Immature natural killer cell (primary cell): Measurements from ENCODE around the gene GDPD5. TPM values are rescaled to one million over a fixed set of nuclear protein-coding genes. Genes with fewer than 3 reads are reported as not detected.
"Not testable (repeated sequence)": the region's sequence is repeated elsewhere in the genome, so short reads cannot be mapped to it uniquely, and the experiment has no call there.

ENCODE experiments used
- DNase-seq, 3 donors: peaks; one replicate each; pipeline ENCODE4 v3.0.0; 2022; ENCODE audit warnings: mixed read lengths in 1 of 3
- H3K27ac Mint-ChIP-seq, 6 donors: one replicate each; pipeline ENCODE4 v1.8.0; 2020; ENCODE audit warnings: mixed read lengths in 6 of 6, mild to moderate bottlenecking in 5 of 6, inconsistent platforms in 4 of 6, moderate library complexity in 3 of 6
- H3K27me3 Mint-ChIP-seq, 3 donors: one replicate each; pipeline ENCODE4 v1.8.0; 2020 to 2021; ENCODE audit warnings: low read depth in 3 of 3, mild to moderate bottlenecking in 3 of 3, mixed read lengths in 3 of 3, moderate library complexity in 3 of 3, inconsistent platforms in 1 of 3
- H3K36me3 Mint-ChIP-seq, 3 donors: one replicate each; pipeline ENCODE4 v1.8.0; 2020; ENCODE audit warnings: mixed read lengths in 3 of 3, inconsistent platforms in 2 of 3, mild to moderate bottlenecking in 2 of 3
- H3K4me1 Mint-ChIP-seq, 2 donors: one replicate each; pipeline ENCODE4 v1.8.0; 2020; ENCODE audit warnings: inconsistent platforms in 2 of 2, mild to moderate bottlenecking in 2 of 2, mixed read lengths in 2 of 2, moderate library complexity in 1 of 2
- H3K4me3 Mint-ChIP-seq, 5 donors: one replicate each; pipeline ENCODE4 v1.8.0; 2020; ENCODE audit warnings: mild to moderate bottlenecking in 5 of 5, mixed read lengths in 5 of 5, inconsistent platforms in 3 of 5, moderate library complexity in 3 of 5
- H3K9me3 Mint-ChIP-seq, 6 donors: one replicate each; pipeline ENCODE4 v1.8.0; 2020; ENCODE audit warnings: mild to moderate bottlenecking in 6 of 6, mixed read lengths in 6 of 6, inconsistent platforms in 4 of 6, moderate library complexity in 3 of 6
- polyA plus RNA-seq, 3 donors: library from polyadenylated mRNA; unstranded; fragments of 300-500 nt; fragmentation: Illumina TruSeq; gene quantifications; one replicate each; pipeline ENCODE4 v1.2.3, GENCODE V29; 2021

GDPD5 gene
- polyA plus RNA-seq, 3 donors from 2014 or later, result 1.8 to 9.2 (median 4.1) TPM

- peak overlapping the region; percentile 76 to 83 (median 80) for H3K4me3 Mint-ChIP-seq
- H3K4me1 Mint-ChIP-seq, result peaks cover 22 to 30% of the 10 kb centered on the region in 2 donors
- peaks cover 14 to 23% (median 22%) of the 10 kb centered on the region in 3 donors for H3K27me3 Mint-ChIP-seq
- peaks cover 0 to 2% (median 0%) of the 10 kb centered on the region in 6 donors for H3K9me3 Mint-ChIP-seq
- H3K36me3 Mint-ChIP-seq, result no peaks in the 10 kb centered on the region
- DNase-seq, result no peak
- H3K27ac Mint-ChIP-seq, result peak overlapping the region; percentile 28 to 76 (median 62)
Measured at GRCh38 chr11:75428989-75429640, 96.6 kb downstream of the GDPD5 start.

DNA sequence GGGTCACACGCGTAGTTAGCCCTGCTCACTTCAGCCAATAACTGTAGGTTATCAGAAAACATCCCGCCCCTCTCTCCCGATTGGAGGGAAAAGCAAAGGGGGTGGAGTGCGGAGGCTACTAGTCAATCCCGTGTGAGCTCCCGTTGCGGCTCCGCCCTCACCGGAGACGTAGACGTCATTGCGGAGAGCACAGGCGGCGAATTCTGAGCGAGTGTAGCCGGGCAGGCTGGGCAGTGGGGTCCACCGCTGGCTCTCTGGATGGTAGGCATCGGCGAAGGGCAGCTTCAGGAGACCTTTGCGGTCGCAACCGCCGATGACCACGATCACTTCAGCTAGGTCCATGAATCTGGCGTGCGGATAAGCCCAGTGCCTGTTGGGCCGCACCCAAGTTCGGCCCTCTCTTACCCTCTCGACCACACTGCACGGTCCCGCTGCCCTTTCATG, 97.4 kb downstream of the GDPD5 start:
- H3K4me1 Mint-ChIP-seq, result peaks cover 22 to 30% of the 10 kb centered on the region in 2 donors
- peak overlapping the region; percentile 76 to 83 (median 80) for H3K4me3 Mint-ChIP-seq
- DNase-seq, result peak; percentile 48 to 71 (median 63)
- H3K9me3 Mint-ChIP-seq, result peaks cover 0 to 2% (median 0%) of the 10 kb centered on the region in 6 donors
- peaks cover 14 to 21% (median 18%) of the 10 kb centered on the region in 3 donors for H3K27me3 Mint-ChIP-seq
- peak overlapping the region in 2 of 6 donors; percentile 29 to 49 for H3K27ac Mint-ChIP-seq
- no peaks in the 10 kb centered on the region for H3K36me3 Mint-ChIP-seq

GRCh38 chr11:75427181-75427580, 98.6 kb downstream of the GDPD5 start:
- Mint-ChIP-seq H3K27ac (peak overlapping the region in 3 of 6 donors; percentile 5 to 67 (median 29)), H3K27me3 (peaks cover 14 to 18% (median 18%) of the 10 kb centered on the region in 3 donors)

DNA sequence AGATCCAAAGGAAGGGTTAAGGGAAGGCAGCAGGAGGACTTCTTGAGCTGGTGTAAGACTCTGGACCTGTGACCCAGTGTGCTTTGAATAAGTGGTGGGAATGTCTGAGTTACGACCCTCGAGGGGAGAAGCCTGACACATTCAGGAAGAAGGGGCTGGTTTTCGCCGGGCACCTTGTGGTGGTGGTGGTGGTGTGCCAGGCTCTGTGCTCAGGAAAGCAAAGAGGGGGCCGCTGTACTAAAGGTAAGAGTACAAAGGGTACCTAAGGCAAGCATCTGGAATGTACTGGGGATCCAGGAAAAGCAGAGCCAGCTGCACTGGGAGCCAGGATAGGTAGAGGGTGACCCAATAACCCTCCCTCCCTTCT, 99.0 kb downstream of the GDPD5 start:
- Mint-ChIP-seq H3K27ac (no peak overlapping the region), H3K9me3 (peaks cover 0 to 2% (median 0%) of the 10 kb centered on the region in 6 donors), H3K36me3 (peaks cover 0 to 6% (median 4%) of the 10 kb centered on the region in 3 donors), H3K4me3 (no peak overlapping the region), H3K4me1 (peaks cover 22 to 30% of the 10 kb centered on the region in 2 donors), H3K27me3 (peaks cover 12 to 18% (median 16%) of the 10 kb centered on the region in 3 donors)
- DNase-seq, result no peak

More at GRCh38 chr11:75427181-75427580, 98.6 kb downstream of the GDPD5 start:
- no peak for DNase-seq
- Mint-ChIP-seq H3K4me1 (peaks cover 22 to 30% of the 10 kb centered on the region in 2 donors), H3K9me3 (peaks cover 0 to 2% (median 0%) of the 10 kb centered on the region in 6 donors), H3K36me3 (peaks cover 0 to 2% (median under 1%) of the 10 kb centered on the region in 3 donors), H3K4me3 (no peak overlapping the region)

DNA sequence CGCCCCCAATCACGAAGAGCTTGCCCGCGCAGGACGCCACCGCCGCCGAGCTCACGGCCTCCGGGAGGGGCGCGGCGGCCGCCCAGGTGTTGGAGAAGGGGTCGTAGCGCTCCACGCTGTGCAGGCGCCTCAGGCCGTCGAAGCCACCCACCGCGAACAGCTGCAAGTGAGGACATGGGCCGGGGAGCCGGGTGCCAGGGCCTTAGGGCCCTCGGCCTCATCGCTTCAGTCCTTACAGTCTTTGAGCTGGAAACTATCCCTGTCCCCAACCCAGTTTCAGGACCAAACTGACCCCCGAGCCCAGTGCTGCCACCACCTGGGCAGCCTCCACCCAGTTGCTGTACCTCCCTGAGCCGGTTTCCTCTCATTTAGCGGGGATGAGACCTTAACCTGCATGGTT, 100.3 kb downstream of the GDPD5 start:
- Mint-ChIP-seq H3K27ac (no peak overlapping the region), H3K4me3 (no peak overlapping the region), H3K36me3 (peaks cover 0 to 6% (median 4%) of the 10 kb centered on the region in 3 donors), H3K27me3 (peaks cover 5 to 12% (median 12%) of the 10 kb centered on the region in 3 donors), H3K4me1 (peaks cover 12 to 21% of the 10 kb centered on the region in 2 donors), H3K9me3 (peaks cover 0 to 2% (median 0%) of the 10 kb centered on the region in 6 donors)
- DNase-seq, result no peak

GRCh38 chr11:75424396-75424795, 101.3 kb downstream of the GDPD5 start:
- Mint-ChIP-seq H3K27ac (no peak overlapping the region), H3K4me3 (no peak overlapping the region), H3K27me3 (peaks cover 4 to 12% (median 11%) of the 10 kb centered on the region in 3 donors), H3K4me1 (peaks cover 11 to 18% of the 10 kb centered on the region in 2 donors), H3K36me3 (peaks cover 0 to 6% (median 4%) of the 10 kb centered on the region in 3 donors), H3K9me3 (peaks cover 0 to 2% (median 0%) of the 10 kb centered on the region in 6 donors)
- DNase-seq, result no peak

DNA sequence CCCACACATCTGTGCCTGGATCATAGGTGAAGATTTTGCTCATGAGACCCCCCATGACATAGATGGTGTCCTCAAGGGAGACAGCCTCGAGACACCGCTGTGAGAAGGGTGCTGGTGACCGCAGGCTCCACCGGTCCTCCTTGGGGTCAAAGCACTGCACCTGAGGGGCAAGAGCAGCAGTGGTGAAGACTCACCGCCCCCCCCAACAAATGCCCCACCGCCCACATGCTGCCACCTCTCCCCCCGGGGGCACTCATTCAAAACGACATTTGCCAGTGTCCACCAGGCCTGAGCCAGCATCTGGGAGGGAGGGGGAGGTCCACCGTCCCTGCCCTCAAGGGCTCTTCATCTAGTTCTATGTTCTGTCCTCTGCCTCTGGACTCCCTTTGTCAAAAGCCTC, 102.0 kb downstream of the GDPD5 start:
- no peak for DNase-seq
- Mint-ChIP-seq H3K27ac (no peak overlapping the region), H3K36me3 (peaks cover 0 to 6% (median 4%) of the 10 kb centered on the region in 3 donors), H3K9me3 (no peaks in the 10 kb centered on the region), H3K4me1 (peaks cover 5 to 11% of the 10 kb centered on the region in 2 donors), H3K27me3 (peaks cover 3 to 7% (median 4%) of the 10 kb centered on the region in 3 donors), H3K4me3 (no peak overlapping the region)

DNA sequence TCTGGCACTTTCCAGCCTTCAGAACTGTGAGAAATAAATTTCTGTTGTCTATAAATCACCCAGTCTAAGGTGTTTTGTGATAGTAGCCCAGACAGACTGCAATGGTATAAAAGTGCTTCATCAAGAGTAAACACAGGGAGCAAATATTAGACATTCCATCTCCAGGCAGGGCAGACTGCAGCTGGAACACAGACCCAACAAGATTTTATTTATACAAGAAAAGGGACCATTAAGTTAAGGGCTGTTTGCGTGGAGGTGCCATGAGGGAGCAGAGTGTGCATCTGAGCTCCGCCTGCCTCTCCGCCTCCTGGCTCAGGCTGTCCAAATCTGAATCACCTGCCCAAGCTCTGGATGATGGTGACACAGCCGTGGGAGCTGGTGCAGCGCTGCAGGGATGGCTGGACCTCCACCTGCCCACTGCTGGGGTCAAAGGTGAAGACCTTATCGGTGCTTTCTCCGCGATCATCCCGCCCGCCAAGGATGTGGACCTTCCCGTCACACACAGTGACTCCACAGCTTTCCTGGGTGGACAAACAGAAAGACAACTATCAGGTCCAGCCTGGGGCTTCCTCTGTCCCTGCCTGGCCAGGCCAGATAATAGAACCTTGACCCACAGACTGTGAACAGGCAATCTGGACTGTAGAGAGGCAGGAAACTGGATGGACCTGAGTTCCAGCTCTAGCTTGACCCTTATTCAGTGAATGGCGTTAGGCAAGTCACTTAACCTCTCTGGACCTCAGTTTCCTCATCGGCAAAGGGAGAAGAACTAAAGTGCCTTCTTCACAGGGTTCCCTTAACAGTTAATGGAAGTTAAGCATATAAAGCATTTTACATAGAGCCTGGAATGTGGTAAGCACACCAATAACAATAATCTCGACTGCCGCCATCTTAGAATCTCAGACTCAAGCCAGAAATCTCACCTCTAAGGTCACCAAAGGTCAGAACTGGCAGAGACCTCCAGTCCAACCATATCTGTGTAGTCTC, 103.2 kb downstream of the GDPD5 start:
- DNase-seq, result no peak
- Mint-ChIP-seq H3K27me3 (no peaks in the 10 kb centered on the region), H3K27ac (peak overlapping the region in 2 of 6 donors; percentile 17 to 31), H3K9me3 (no peaks in the 10 kb centered on the region), H3K4me1 (no peaks in the 10 kb centered on the region), H3K36me3 (peaks cover 0 to 6% (median 4%) of the 10 kb centered on the region in 3 donors), H3K4me3 (no peak overlapping the region)

- H3K27ac Mint-ChIP-seq, result peak overlapping the region in 1 of 6 donors; percentile 31
- no peaks in the 10 kb centered on the region for H3K4me1 Mint-ChIP-seq
- peaks cover 0 to 6% (median 6%) of the 10 kb centered on the region in 3 donors for H3K36me3 Mint-ChIP-seq
Measured at GRCh38 chr11:75421902-75422247, 103.9 kb downstream of the GDPD5 start.

GRCh38 chr11:75421035-75421602, 104.6 kb downstream of the GDPD5 start:
- peaks cover 0 to 10% (median 6%) of the 10 kb centered on the region in 3 donors for H3K36me3 Mint-ChIP-seq
- H3K4me3 Mint-ChIP-seq, result no peak overlapping the region
- no peak overlapping the region for H3K27ac Mint-ChIP-seq
- H3K4me1 Mint-ChIP-seq, result no peaks in the 10 kb centered on the region
- no peak for DNase-seq
- H3K9me3 Mint-ChIP-seq, result no peaks in the 10 kb centered on the region
- H3K27me3 Mint-ChIP-seq, result no peaks in the 10 kb centered on the region

More at GRCh38 chr11:75421902-75422247, 103.9 kb downstream of the GDPD5 start:
- Mint-ChIP-seq H3K27me3 (no peaks in the 10 kb centered on the region), H3K4me3 (no peak overlapping the region), H3K9me3 (no peaks in the 10 kb centered on the region)
- no peak for DNase-seq

GRCh38 chr11:75420224-75421034, 105.3 kb downstream of the GDPD5 start:
- no peak overlapping the region for H3K27ac Mint-ChIP-seq
- H3K9me3 Mint-ChIP-seq, result no peaks in the 10 kb centered on the region
- DNase-seq, result no peak
- H3K4me1 Mint-ChIP-seq, result no peaks in the 10 kb centered on the region
- no peak overlapping the region for H3K4me3 Mint-ChIP-seq
- H3K36me3 Mint-ChIP-seq, result peaks cover 0 to 10% (median 6%) of the 10 kb centered on the region in 3 donors
- H3K27me3 Mint-ChIP-seq, result no peaks in the 10 kb centered on the region

GRCh38 chr11:75413864-75414263, 111.9 kb downstream of the GDPD5 start:
- Mint-ChIP-seq H3K9me3 (no peaks in the 10 kb centered on the region), H3K4me1 (peaks cover 0 to 9% of the 10 kb centered on the region in 2 donors), H3K27me3 (peaks cover 0 to 2% (median 0%) of the 10 kb centered on the region in 3 donors), H3K27ac (no peak overlapping the region), H3K4me3 (no peak overlapping the region), H3K36me3 (peaks cover 0 to 9% (median 3%) of the 10 kb centered on the region in 3 donors)
- DNase-seq, result no peak

- not testable (repeated sequence) for H3K27me3 Mint-ChIP-seq, H3K4me3 Mint-ChIP-seq, H3K36me3 Mint-ChIP-seq, H3K4me1 Mint-ChIP-seq, DNase-seq, H3K9me3 Mint-ChIP-seq
- peak overlapping the region in 1 of 6 donors; percentile 26 for H3K27ac Mint-ChIP-seq
Measured at GRCh38 chr11:75413146-75413545, 112.6 kb downstream of the GDPD5 start.
